HepG2 (cell line): Measurements from ENCODE around the gene MNAT1. TPM values are rescaled to one million over a fixed set of nuclear protein-coding genes. Genes with fewer than 3 reads are reported as not detected.

Source experiments
- ERF ChIP-seq: IDR thresholded peaks from 2 replicates; pipeline ENCODE4 v1.6.1; 2018; ENCODE audit warnings: missing biosample characterization, missing genetic modification reagents
- FOXP1 ChIP-seq, 2 experiments: fragments of 450-650 bp in 1 of 2; IDR thresholded peaks; 2 replicates each; pipeline ENCODE4 v1.6.1; 2017 to 2018; ENCODE audit warnings: antibody characterized with exemption in 1 of 2
- HNRNPL ChIP-seq: fragments of 200-400 bp; formaldehyde crosslinking; IDR thresholded peaks from 2 replicates; pipeline ENCODE4 v1.6.1; 2017; ENCODE audit warnings: mild to moderate bottlenecking, low read depth, low read length
- IRX3 ChIP-seq: sonication (generic); formaldehyde crosslinking; IDR thresholded peaks from 2 replicates; pipeline ENCODE4 v1.8.1; 2023; ENCODE audit warnings: mild to moderate bottlenecking, low read depth, missing genetic modification reagents, borderline replicate concordance
- PAX8 ChIP-seq: sonication (generic); formaldehyde crosslinking; IDR thresholded peaks from 2 replicates; pipeline ENCODE4 v1.8.0; 2022; ENCODE audit warnings: mild to moderate bottlenecking, missing genetic modification reagents, borderline replicate concordance
- POLR2G ChIP-seq: fragments of 200-400 bp; formaldehyde crosslinking; IDR thresholded peaks from 2 replicates; pipeline ENCODE4 v1.6.1; 2018; ENCODE audit warnings: mild to moderate bottlenecking, low read depth, low read length, moderate library complexity
- REPIN1 ChIP-seq: sonication (generic); formaldehyde crosslinking; IDR thresholded peaks from 2 replicates; pipeline ENCODE4 v1.8.0; 2022; ENCODE audit warnings: missing genetic modification reagents, low read depth, mild to moderate bottlenecking, borderline replicate concordance
- SETDB1 ChIP-seq: sonication (generic); formaldehyde crosslinking; IDR thresholded peaks from 2 replicates; pipeline ENCODE4 v1.5.1; 2020; ENCODE audit warnings: missing genetic modification reagents, mild to moderate bottlenecking, borderline replicate concordance
- SIX4 ChIP-seq: sonication (generic); formaldehyde crosslinking; IDR thresholded peaks from 2 replicates; pipeline ENCODE4 v1.4.0; 2020; ENCODE audit warnings: missing genetic modification reagents
- ZNF12 ChIP-seq: sonication (generic); formaldehyde crosslinking; IDR thresholded peaks from 2 replicates; pipeline ENCODE4 v1.5.0; 2020; ENCODE audit warnings: missing genetic modification reagents
- ZNF431 ChIP-seq: sonication (generic); formaldehyde crosslinking; IDR thresholded peaks from 2 replicates; pipeline ENCODE4 v1.9.0; 2022; ENCODE audit warnings: missing genetic modification reagents, low read depth, mild to moderate bottlenecking, borderline replicate concordance
- ZNF772 ChIP-seq: sonication (generic); formaldehyde crosslinking; IDR thresholded peaks from 2 replicates; pipeline ENCODE4 v1.5.0; 2020; ENCODE audit warnings: mild to moderate bottlenecking, missing genetic modification reagents
- ZNF790 ChIP-seq: sonication (generic); formaldehyde crosslinking; IDR thresholded peaks from 2 replicates; pipeline ENCODE4 v1.8.0; 2022; ENCODE audit warnings: missing genetic modification reagents, mild to moderate bottlenecking, borderline replicate concordance
- polyA plus RNA-seq, 8 experiments: library from polyadenylated mRNA; depleted of rRNA in 3 of 8; stranded (reverse) in 7 of 8; unstranded in 1 of 8; fragments of >200 nt; fragmentation: Illumina TruSeq in 4 of 8; extraction: Trizol in 4 of 8; gene quantifications; 2 replicates each; pipeline versions ENCODE4 v1.2.1 to v1.2.3, GENCODE V29; 2011 to 2016; ENCODE audit warnings: low read depth in 4 of 8, missing spikeins in 1 of 8, mixed read lengths in 1 of 8; ENCODE audit not compliant: insufficient read depth in 1 of 8
- total RNA-seq, 5 experiments: library from RNA; depleted of rRNA; stranded (reverse); fragments of >200 nt; fragmentation: Illumina TruSeq; extraction: Trizol; gene quantifications; 2 replicates each; pipeline ENCODE4 v1.2.3, GENCODE V29; 2016; ENCODE audit warnings: low read depth in 1 of 5
- TF ChIP-seq, protein P1 (sequence below): sonication (generic); formaldehyde crosslinking; IDR thresholded peaks from 2 replicates; pipeline ENCODE4 v1.4.0; 2020; ENCODE audit warnings: mild to moderate bottlenecking, missing genetic modification reagents
- TF ChIP-seq, protein P2 (sequence below): sonication (generic); formaldehyde crosslinking; IDR thresholded peaks from 2 replicates; pipeline ENCODE4 v1.5.0; 2020; ENCODE audit warnings: missing genetic modification reagents, mild to moderate bottlenecking, borderline replicate concordance
- TF ChIP-seq, protein P3 (sequence below): sonication (generic); formaldehyde crosslinking; IDR thresholded peaks from 2 replicates; pipeline ENCODE4 v1.5.1; 2020; ENCODE audit warnings: missing genetic modification reagents, mild to moderate bottlenecking, borderline replicate concordance
- TF ChIP-seq, protein P4 (sequence below): sonication (generic); formaldehyde crosslinking; conservative IDR thresholded peaks from 2 replicates; pipeline ENCODE4 v1.8.0; 2022; ENCODE audit warnings: low read depth, missing genetic modification reagents
- TF ChIP-seq, protein P5 (sequence below): sonication (generic); formaldehyde crosslinking; IDR thresholded peaks from 2 replicates; pipeline ENCODE4 v1.5.0; 2020; ENCODE audit warnings: missing genetic modification reagents
- TF ChIP-seq, protein P6 (sequence below): IDR thresholded peaks from 2 replicates; pipeline ENCODE4 v1.6.1; 2016

The MNAT1 gene
- total and polyA plus RNA-seq, 2 of the 13 experiments (the other 11 are each of a cell fraction or from before 2014, with no cell fraction given) = 49.2 to 94.8 TPM

DNA sequence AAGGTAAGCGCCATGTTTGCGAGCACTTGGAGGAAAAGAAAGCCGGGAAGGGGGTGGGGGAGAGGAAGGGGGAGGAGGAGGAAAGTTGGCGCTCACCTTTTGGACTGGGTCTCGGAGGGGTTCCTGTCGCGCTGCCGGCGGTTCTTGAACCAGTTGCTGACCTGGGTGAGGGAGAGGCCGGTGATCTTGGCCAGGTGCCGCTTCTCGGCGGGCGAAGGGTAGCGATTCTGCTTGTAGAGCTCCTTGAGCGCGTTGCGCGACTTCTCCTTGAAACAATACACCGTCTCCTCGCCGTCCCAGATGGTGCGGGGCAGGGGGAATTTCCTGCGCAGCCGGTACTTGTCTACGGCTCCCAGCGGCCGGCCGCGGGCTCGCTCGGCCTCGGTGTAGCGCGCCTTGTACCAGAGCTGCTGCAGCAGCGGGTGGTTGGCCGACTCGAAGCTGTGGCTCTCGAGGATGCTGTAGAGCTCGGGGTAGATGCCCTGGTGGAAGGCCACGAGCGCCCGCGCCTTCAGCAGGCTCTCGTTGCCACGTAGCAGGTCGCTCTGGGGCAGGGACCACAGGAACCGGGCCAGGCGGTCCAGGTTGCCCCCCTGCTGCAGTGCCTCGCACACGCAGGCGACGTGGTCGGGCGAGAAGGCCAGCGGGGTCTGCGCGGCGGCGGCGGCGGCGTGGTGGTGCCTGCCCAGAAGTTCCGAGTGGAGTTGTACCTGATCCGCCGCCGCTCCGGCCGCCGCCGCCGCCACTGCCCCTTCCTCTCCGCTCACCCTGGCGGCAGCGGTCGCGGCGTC is 11.2 kb upstream of the MNAT1 start (continued):
- TF ChIP-seq, protein P1, sequence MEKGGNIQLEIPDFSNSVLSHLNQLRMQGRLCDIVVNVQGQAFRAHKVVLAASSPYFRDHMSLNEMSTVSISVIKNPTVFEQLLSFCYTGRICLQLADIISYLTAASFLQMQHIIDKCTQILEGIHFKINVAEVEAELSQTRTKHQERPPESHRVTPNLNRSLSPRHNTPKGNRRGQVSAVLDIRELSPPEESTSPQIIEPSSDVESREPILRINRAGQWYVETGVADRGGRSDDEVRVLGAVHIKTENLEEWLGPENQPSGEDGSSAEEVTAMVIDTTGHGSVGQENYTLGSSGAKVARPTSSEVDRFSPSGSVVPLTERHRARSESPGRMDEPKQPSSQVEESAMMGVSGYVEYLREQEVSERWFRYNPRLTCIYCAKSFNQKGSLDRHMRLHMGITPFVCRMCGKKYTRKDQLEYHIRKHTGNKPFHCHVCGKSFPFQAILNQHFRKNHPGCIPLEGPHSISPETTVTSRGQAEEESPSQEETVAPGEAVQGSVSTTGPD (CRISPR knock-in tag) = 0 out of 2 replicates have a peak, but pooled peaks have one; percentile 29
- TF ChIP-seq SETDB1 (no peak), ERF (no peak), ZNF790 (CRISPR knock-in tag) (no peak), IRX3 (no peak), ZNF431 (CRISPR knock-in tag) (no peak), ZNF12 (CRISPR knock-in tag) (0 out of 2 replicates have a peak, but pooled peaks have one; percentile 49), SIX4 (CRISPR knock-in tag) (no peak), POLR2G (no peak), REPIN1 (CRISPR knock-in tag) (no peak), PAX8 (CRISPR knock-in tag) (peak; percentile 87; the same call in 1 of the 2 replicates), ZNF772 (CRISPR knock-in tag) (0 out of 2 replicates have a peak, but pooled peaks have one; percentile 58), FOXP1 (IDR thresholded peaks at IDR 0.05) (no peak), FOXP1 (CRISPR knock-in tag; IDR thresholded peaks at IDR 0.05) (no peak), HNRNPL (0 out of 2 replicates have a peak, but pooled peaks have one; percentile 45)
- TF ChIP-seq, protein P2, sequence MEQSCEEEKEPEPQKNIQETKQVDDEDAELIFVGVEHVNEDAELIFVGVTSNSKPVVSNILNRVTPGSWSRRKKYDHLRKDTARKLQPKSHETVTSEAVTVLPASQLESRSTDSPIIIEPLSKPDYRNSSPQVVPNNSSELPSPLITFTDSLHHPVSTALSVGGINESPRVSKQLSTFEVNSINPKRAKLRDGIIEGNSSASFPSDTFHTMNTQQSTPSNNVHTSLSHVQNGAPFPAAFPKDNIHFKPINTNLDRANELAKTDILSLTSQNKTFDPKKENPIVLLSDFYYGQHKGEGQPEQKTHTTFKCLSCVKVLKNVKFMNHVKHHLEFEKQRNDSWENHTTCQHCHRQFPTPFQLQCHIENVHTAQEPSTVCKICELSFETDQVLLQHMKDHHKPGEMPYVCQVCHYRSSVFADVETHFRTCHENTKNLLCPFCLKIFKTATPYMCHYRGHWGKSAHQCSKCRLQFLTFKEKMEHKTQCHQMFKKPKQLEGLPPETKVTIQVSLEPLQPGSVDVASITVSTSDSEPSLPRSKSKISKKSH (CRISPR knock-in tag) = no peak
- TF ChIP-seq, protein P3, sequence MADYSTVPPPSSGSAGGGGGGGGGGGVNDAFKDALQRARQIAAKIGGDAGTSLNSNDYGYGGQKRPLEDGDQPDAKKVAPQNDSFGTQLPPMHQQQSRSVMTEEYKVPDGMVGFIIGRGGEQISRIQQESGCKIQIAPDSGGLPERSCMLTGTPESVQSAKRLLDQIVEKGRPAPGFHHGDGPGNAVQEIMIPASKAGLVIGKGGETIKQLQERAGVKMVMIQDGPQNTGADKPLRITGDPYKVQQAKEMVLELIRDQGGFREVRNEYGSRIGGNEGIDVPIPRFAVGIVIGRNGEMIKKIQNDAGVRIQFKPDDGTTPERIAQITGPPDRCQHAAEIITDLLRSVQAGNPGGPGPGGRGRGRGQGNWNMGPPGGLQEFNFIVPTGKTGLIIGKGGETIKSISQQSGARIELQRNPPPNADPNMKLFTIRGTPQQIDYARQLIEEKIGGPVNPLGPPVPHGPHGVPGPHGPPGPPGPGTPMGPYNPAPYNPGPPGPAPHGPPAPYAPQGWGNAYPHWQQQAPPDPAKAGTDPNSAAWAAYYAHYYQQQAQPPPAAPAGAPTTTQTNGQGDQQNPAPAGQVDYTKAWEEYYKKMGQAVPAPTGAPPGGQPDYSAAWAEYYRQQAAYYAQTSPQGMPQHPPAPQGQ (CRISPR knock-in tag) = no peak
- TF ChIP-seq, protein P4, sequence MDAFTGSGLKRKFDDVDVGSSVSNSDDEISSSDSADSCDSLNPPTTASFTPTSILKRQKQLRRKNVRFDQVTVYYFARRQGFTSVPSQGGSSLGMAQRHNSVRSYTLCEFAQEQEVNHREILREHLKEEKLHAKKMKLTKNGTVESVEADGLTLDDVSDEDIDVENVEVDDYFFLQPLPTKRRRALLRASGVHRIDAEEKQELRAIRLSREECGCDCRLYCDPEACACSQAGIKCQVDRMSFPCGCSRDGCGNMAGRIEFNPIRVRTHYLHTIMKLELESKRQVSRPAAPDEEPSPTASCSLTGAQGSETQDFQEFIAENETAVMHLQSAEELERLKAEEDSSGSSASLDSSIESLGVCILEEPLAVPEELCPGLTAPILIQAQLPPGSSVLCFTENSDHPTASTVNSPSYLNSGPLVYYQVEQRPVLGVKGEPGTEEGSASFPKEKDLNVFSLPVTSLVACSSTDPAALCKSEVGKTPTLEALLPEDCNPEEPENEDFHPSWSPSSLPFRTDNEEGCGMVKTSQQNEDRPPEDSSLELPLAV (CRISPR knock-in tag) = no peak
- TF ChIP-seq, protein P5, sequence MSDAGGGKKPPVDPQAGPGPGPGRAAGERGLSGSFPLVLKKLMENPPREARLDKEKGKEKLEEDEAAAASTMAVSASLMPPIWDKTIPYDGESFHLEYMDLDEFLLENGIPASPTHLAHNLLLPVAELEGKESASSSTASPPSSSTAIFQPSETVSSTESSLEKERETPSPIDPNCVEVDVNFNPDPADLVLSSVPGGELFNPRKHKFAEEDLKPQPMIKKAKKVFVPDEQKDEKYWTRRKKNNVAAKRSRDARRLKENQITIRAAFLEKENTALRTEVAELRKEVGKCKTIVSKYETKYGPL (CRISPR knock-in tag) = no peak
- TF ChIP-seq, protein P6, sequence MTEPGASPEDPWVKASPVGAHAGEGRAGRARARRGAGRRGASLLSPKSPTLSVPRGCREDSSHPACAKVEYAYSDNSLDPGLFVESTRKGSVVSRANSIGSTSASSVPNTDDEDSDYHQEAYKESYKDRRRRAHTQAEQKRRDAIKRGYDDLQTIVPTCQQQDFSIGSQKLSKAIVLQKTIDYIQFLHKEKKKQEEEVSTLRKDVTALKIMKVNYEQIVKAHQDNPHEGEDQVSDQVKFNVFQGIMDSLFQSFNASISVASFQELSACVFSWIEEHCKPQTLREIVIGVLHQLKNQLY (CRISPR knock-in tag) = no peak
